ENCODE data around the gene UBXN1. TPM values are rescaled to one million over a fixed set of nuclear protein-coding genes. Genes with fewer than 3 reads are reported as not detected.

The UBXN1 gene
- total RNA-seq, 1 experiment from 2014 or later, result 118 TPM

- Histone ChIP-seq H4K8ac (replicated peaks; ENCODE audit: insufficient read length, low read depth, low read length) (no peak overlapping the region), H3K23me2 (ENCODE audit: insufficient read length, low read depth, low read length, poor library complexity, severe bottlenecking) (peaks cover 14% of the 10 kb centered on the region), H3K9ac (ENCODE audit: extremely low read depth, insufficient read length, low read length) (peak overlapping the region; percentile 72), H2BK15ac (ENCODE audit: low read depth, low read length) (no peak overlapping the region), H2AFZ (ENCODE audit: low read length) (no peak overlapping the region), H3K14ac (ENCODE audit: insufficient read depth, low read length) (peak overlapping the region; percentile 74), H3K18ac (ENCODE audit: insufficient read length, low read depth, low read length) (peak overlapping the region; percentile 51), H3K27me3 (ENCODE audit: insufficient read depth, low read length) (no peaks in the 10 kb centered on the region), H4K91ac (ENCODE audit: insufficient read length, low read depth, low read length) (no peak overlapping the region), H3K79me1 (ENCODE audit: insufficient read depth, low read depth, low read length, poor library complexity, severe bottlenecking) (no peaks in the 10 kb centered on the region), H3K79me2 (ENCODE audit: insufficient read depth, low read length) (peaks cover 3% of the 10 kb centered on the region; the same call in 1 of the 2 replicates), H3K4me2 (ENCODE audit: insufficient read depth, insufficient read length, low read length) (peak overlapping the region; percentile 69), H3K9me3 (ENCODE audit: control insufficient read depth, low read depth, low read length) (no peaks in the 10 kb centered on the region), H2BK120ac (ENCODE audit: low read depth, low read length, poor library complexity, severe bottlenecking) (no peak overlapping the region), H3K56ac (ENCODE audit: insufficient read length, low read depth, low read length) (no peak overlapping the region), H2BK5ac (ENCODE audit: insufficient read length, low read length) (no peak overlapping the region), H3K4ac (ENCODE audit: low read depth, low read length) (no peak overlapping the region), H4K20me1 (ENCODE audit: control insufficient read depth, insufficient read depth, insufficient read length) (no peaks in the 10 kb centered on the region), H4K5ac (ENCODE audit: insufficient read length, low read depth, low read length) (no peak overlapping the region), H3K27ac (ENCODE audit: insufficient read length, low read depth, low read length) (no peak overlapping the region), H2BK12ac (ENCODE audit: insufficient read length, low read depth, low read length) (no peak overlapping the region), H3K4me1 (ENCODE audit: insufficient read depth, low read length) (peaks cover 2% of the 10 kb centered on the region; the same call in 1 of the 2 replicates), H2BK20ac (ENCODE audit: low read depth, low read length, poor library complexity, severe bottlenecking) (no peak overlapping the region), H3T11ph (ENCODE audit: low read length) (no peak overlapping the region), H2AK5ac (ENCODE audit: insufficient read length, low read length) (no peak overlapping the region), H3K23ac (ENCODE audit: insufficient read length, low read depth, low read length) (no peak overlapping the region)
- DNase-seq, result peak; percentile 74
- Mint-ChIP-seq H3K27me3 (ENCODE audit: low read depth) (no peaks in the 10 kb centered on the region; the same call in 1 of the 2 replicates), H3K27ac (peak overlapping the region; percentile 89 to 97 (median 96)), H3K36me3 (ENCODE audit: insufficient read depth in 1 of 3, low read depth in 3 of 3) (peaks cover 29 to 57% (median 29%) of the 10 kb centered on the region in 3 experiments), H3K4me1 (peaks cover 16 to 20% of the 10 kb centered on the region in 2 experiments), H3K4me3 (peak overlapping the region; percentile 94 to 99), H3K9me3 (no peaks in the 10 kb centered on the region; a peak in 1 of 5 replicates)
- no CpG with 5 or more reads among the region's 36 CpGs for WGBS (ENCODE audit: extremely low coverage, insufficient read length, low lambda C conversion rate)
- TF ChIP-seq CTCF (conservative IDR thresholded peaks at IDR 0.05), result no peak
Measured at GRCh38 chr11:62664405-62665074, 14.3 kb downstream of the UBXN1 start.
